ENCODE measurements around the gene CLN5. TPM values are rescaled to one million over a fixed set of nuclear protein-coding genes. Genes with fewer than 3 reads are reported as not detected.
A peak's percentile ranks its signal among the peaks of the same experiment; 100 is the strongest.
"Not testable (repeated sequence)": the region's sequence is repeated elsewhere in the genome, so short reads cannot be mapped to it uniquely, and the experiment has no call there.

CLN5 gene
- 13.6 and 14.5 TPM in 2 replicates for total RNA-seq (2014; rRNA removed; shearing (Covaris generic))
- polyA plus RNA-seq (2014; cell fraction: nucleus; rRNA removed), result 21.0 and 22.0 TPM in 2 replicates

DNA sequence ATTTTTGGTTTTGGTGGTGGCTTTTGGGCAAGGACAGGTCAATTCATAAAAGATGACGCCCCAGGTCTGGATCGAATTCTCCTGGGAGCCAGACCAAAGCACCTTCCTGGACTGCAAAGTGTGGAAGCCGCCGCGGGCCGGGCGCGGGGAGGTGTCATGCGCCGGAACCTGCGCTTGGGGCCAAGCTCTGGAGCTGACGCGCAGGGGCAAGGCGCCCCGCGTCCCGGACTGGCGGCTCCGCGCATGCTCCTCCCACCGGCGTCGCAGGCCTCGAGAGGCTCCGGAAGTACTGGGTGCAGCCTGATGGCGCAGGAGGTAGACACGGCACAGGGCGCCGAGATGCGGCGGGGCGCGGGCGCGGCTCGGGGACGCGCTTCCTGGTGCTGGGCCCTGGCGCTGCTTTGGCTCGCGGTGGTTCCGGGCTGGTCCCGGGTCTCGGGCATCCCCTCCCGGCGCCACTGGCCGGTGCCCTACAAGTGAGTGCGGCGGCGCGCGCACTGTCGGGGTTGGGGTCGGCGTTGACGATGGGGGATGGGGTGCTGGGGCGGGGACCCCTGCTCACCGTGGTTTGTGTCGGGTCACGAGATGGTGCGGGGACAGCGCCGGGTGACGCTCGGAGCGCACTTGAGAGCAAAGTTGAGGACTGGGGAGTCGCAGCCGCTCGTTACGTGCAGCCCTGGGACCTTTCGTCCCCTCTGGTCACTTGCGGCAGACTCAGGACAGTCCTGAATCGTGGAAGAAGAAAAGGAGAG is at the start of gene CLN5:
TSS of gene CLN5 (plus strand) at position 286 of the 752 bp plus-strand sequence. CDS start at position 304, 18 bp downstream.
- peak; percentile 89 for DNase-seq (ENCODE audit: extremely low read depth, low read depth)

DNA sequence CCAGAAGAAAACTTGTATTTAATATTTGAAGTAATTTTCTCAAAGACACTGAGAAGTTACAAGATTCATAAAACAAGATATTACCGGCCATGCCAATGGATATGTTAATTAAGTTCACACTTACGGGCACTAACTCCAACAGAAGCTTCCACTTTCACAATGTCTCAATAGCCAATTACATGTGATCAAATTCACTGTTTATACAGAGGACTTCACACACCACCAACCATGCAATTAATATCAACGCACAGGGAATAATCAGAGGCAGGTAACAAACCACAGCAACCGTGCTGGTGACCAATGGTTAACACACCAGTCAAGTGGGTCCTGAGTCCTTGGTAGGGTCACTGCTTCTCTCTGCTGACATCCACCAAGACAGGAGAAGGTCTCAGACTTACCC is 49.5 kb upstream of the CLN5 start:
- DNase-seq (ENCODE audit: extremely low read depth, low read depth), result no peak

DNA sequence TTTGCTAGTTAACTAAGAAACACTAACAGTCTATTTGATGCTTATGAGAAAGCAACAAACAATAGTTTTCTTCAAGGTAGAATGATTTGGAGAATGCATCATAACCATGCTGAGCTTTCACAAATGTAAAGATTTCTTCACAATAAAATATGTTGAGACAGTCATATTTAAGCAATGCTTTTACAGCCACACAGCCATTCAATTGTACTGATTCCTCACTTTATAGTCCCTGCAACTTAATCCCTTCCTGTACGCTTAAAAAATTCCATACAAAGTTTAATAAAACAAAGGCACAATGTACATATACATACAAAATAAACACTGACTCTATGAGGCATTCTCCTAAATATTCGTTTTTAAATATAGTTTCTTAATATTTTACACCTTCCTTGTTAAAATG is 48.2 kb upstream of the CLN5 start:
- no peak for DNase-seq (ENCODE audit: extremely low read depth, low read depth)

DNA sequence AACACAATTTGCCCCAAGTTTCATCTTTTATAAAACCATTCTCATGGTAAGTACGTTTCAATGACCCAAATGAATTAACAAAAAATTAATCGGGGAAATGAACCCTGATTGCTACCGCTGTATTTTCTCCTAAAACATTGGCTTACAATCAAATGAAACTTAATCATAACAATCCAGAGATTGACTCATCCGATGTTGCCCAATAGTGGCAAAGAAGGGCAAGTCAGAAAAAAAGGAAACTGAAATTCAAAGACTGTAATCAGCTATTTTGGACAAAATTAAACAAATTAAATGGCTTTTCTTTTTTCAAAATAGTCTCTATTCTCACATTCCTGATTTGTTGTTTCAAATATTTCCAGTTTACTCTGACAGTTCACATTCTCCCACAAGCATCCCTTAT is 47.4 kb upstream of the CLN5 start:
- DNase-seq (ENCODE audit: extremely low read depth, low read depth), result no peak

DNA sequence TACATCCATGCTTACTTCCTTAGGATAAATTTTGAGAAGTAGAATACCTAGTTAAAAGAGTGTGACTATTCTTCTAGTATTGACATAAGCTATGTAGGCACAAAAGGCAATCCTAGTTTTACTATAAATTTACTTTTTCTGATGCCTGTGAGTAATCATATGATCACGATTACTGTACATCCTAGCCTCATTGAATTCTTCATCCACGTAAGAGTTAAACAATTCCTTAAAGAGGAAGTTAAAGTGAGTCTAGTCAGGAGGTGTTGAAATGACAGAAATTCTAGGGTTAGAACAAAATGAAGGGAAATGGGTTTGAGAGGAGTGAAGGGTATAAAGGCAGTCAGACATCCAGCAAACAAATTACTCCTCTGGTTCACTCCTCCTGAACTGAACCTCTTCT is 43.7 kb upstream of the CLN5 start, which contains the start of gene ACOD1:
TSS of gene ACOD1 (plus strand) at position 363 of the 400 bp plus-strand sequence. CDS start 48 bp downstream, outside the sequence.
- no peak for DNase-seq (ENCODE audit: extremely low read depth, low read depth)

DNA sequence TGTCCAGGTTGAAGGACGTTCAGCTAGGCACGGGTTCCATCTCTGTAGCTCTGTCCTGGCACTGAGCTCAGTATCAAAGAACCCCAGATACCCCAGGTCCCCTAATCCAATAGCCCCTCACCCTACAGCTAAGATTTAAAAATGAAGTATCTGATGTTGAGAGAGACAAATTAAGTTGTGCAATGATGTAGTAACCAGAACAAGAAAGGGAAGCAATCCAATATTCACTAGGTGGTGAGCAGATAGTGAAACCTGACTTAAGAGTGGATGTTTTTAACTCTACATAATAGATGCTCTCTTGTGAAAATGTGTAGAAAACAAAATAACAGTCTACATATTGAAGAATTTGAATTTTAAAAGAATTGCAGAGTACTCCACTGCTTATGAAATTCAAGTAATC is 41.8 kb upstream of the CLN5 start:
- DNase-seq (ENCODE audit: extremely low read depth, low read depth), result no peak

DNA sequence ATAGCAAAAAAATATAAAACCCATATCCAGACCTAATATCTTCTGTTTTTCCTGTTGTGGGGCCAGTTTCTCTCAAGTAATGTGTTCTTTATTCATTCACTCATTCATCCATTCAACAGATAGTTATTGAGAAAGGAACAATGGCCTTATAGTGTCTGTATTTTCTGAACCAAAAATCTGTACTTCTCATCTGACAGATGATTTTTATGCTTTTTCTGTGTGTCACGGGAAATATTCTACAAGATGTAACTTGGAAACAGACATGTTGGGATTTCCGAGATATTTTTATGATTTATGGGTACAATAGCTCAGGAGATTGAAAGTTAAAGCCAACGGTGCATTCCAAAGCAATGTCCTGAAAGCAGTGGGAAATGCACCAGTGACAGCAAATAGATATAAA is 37.9 kb upstream of the CLN5 start:
- DNase-seq (ENCODE audit: extremely low read depth, low read depth), result no peak

DNA sequence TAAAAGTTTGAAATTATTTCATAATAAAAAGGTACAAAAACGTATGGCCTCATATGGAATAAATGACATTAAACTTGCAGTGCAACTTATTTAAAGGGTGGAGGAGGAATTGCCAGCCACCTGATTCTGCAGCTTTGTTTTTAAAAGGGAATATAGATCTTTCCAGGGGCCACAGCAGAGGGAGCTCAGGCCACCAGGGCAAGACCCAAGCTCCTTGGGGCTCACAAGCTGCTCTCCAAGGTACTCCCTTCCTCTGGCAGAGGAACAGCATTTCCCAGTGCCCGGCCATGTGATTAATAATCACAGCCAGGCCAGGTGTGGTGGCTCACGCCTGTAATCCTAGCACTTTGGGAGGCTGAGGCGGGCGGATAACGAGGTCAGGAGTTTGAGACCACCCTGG is 37.3 kb upstream of the CLN5 start:
- DNase-seq (ENCODE audit: extremely low read depth, low read depth), result no peak

DNA sequence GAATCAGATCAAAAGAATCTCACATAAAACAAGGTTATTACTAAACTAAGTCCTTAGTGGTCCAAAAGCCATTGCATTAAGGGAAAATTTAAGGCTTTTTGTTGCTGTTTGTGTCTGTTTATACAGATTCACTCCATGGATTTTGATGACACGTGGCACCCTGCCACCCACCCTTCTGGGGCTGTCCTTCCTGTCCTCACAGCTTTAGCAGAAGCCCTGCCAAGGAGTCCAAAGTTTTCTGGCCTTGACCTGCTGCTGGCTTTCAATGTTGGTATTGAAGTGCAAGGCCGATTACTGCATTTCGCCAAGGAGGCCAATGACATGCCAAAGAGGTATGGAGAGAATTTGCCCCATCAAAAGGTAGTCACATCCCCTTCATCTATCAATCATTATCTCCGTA is 36.7 kb upstream of the CLN5 start:
- DNase-seq (ENCODE audit: extremely low read depth, low read depth), result no peak

DNA sequence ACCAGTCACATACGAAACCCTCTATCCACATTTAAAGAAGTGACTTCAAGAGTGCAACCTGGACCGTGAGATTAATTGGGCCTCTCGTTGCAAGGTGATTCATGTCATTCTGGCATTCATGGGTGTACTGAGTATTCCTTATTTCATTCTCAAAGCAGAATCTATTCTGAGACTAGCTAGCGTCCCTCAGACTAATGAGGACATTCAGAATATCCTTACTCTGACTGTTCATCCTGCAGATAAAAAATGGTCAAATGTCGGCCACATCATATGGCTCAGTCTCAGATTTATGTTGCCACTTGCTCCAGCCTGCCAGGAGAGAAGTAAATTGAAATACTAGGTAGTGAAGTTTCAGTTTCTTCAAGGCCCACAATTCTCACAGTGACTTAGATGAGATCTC is 36.2 kb upstream of the CLN5 start:
- no peak for DNase-seq (ENCODE audit: extremely low read depth, low read depth)

DNA sequence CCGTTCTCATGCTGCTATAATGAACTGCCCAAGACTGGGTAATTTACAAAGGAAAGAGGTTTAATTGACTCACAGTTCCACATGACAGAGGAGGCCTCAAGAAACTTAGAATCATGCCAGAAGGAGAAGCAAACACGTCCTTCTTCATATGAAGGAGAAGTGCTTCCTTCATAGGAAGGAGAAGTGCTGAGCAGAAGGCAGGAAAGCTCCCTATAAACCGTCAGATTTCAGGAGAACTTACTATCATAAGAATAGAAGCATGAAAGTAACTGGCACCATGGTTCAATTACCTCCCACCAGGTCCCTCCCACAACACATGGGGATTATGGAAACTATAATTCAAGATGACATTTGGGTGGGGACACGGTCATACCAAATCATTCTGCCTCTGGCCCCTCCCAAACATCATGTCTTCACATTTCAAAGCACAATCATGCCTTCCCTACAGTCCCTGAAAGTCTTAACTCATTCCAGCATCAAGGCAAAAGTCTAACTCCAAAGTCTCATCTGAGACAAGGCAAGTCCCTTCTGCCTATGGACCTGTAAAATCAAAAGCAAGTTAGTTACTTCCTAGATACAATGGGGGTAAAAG is 32.9 kb upstream of the CLN5 start:
- DNase-seq (ENCODE audit: extremely low read depth, low read depth), result no peak

DNA sequence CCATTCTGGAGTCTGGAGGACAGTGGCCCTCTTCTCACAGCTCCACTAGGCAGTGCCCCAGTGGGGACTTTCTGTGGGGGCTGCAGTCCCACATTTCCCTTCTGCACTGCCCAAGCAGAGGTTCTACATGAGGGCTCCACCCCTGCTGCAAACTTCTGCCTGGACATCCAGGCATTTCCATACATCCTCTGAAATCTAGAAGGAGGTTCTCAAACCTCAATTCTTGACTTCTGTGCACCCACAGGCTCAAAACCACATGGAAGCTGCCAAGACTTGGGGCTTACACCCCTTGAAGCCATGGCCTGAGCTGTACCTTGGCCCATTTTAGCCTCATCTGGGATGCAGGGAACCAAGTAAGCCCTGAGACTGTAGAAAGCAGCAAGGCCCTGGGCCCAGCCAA is 32.1 kb upstream of the CLN5 start:
- DNase-seq (ENCODE audit: extremely low read depth, low read depth), result not testable (repeated sequence)

DNA sequence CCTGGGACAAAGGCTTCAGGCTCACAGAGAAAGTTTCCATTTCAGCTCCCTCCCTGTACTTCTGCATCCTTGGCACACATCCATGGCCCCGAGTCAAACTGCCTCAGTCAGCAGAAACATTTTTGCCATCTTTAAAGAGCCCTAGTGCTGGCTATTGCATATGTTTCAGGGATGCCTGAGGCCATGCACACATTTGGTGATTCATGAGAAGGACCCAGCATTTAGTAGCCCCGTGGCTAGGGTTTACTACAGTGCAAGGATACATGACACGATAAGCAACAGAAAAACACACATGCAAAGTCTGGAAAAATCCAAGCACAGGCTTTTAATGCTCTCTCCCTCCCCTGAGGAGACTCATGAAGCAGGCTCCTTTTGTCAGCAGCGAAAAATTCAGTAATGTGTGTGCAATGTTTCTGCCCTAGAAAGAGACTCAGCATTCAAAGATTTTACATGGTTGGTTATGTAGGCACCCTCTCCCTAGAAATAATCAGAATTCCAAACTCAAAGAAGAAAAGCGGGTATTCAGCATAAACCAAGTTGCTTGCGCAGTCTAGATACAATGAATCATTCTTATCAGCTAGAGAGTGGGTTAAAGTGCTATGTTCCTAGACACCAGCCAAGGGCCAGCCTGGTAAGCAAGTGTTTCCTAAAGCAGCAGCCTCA is 26.0 kb upstream of the CLN5 start:
- DNase-seq (ENCODE audit: extremely low read depth, low read depth), result no peak

DNA sequence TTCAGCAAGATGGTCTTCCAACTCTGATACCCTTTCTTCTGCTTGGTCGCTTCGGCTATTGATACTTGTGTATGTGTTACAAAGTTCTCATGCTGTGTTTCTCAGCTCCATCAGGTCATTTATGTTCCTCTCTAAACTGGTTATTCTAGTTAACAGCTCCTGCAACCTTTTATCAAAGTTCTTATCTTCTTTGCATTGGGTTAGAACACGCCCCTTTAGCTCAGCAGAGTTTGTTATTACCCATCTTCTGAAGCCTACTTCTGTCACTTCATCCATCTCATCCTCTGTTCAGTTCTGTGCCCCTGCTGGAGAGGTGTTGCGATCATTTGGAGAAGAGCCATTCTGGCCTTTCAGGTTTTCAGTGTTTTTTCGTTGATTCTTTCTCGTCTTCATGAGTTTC is 24.9 kb upstream of the CLN5 start:
- no peak for DNase-seq (ENCODE audit: extremely low read depth, low read depth)

DNA sequence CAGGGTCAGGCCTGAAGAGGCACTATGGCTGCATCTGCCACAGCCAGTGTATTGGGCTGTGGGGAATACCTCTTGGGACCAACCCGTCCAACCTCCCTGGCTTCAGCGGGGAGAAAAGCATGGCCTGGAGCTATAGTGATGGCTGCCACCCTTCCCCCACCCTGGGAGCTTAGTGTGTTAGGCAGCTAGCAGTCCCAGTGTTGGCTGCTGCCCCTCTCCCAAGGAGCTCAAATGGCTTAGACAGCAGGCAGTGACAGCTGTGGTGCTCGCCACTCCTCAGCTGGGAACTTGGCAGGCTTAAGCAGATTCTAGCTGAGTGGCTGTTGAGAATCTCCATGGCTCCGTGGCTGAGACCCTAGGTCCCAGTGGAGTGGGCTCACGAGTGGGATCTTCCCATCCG is 23.8 kb upstream of the CLN5 start:
- DNase-seq (ENCODE audit: extremely low read depth, low read depth), result no peak

DNA sequence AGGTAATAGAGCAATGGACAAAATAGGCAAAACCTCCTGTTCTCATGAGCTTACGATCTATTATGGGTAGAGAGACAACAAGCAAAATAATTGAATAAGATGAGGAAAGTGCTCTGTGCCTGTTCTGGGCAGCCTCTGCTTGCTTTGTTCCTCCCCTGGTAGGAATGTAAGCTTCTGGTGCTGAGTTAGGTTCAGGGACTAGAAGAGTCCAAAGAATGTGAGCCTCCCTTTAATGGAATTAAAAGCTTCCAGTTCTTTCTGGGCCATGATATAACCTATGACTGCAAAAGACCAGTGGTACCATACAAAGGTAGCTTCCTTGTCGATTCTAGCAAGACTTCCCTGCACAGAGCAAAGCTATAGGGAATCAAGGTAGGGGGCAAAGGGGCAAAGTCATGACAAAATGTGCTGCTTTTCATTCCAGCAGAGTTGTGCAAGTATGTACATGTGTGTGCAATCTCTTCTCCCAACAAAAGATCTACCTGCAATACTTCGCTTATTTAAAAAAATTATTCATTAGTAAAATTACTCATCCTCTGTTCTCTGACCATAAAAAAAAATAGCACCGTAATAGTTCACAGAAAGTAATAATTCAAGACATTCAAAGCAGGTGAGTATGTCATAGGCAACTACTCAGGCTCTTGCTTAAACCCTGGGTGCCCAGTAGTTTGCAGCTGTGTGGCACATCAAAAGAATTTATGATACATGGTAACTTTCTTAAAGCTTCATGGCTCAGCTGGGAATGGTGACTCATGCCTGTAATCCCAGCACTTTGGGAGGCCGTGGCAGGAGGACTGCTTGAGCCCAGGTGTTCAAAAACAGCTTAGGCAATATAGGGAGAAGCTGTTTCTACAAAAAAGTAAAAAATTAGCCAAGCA is 22.2 kb upstream of the CLN5 start:
- no peak for DNase-seq (ENCODE audit: extremely low read depth, low read depth)

DNA sequence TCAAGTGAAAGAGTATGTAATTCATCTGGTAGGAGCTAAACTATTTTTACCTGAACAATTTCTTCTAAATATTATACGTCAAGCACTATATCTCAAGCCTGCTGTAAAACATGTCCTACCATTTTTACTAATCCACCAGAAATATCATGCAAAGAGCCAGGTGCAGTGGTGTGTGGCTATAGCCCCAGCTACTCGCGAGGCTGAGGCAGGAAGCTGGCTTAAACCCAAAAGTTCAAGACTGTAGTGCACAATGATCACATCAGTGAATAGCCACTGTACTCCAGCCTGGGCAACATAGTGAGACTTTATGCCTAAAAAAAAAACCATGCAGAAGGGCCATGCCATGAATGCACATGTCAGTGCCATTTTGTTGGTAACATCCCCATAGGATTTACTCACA is 20.7 kb upstream of the CLN5 start:
- no peak for DNase-seq (ENCODE audit: extremely low read depth, low read depth)

DNA sequence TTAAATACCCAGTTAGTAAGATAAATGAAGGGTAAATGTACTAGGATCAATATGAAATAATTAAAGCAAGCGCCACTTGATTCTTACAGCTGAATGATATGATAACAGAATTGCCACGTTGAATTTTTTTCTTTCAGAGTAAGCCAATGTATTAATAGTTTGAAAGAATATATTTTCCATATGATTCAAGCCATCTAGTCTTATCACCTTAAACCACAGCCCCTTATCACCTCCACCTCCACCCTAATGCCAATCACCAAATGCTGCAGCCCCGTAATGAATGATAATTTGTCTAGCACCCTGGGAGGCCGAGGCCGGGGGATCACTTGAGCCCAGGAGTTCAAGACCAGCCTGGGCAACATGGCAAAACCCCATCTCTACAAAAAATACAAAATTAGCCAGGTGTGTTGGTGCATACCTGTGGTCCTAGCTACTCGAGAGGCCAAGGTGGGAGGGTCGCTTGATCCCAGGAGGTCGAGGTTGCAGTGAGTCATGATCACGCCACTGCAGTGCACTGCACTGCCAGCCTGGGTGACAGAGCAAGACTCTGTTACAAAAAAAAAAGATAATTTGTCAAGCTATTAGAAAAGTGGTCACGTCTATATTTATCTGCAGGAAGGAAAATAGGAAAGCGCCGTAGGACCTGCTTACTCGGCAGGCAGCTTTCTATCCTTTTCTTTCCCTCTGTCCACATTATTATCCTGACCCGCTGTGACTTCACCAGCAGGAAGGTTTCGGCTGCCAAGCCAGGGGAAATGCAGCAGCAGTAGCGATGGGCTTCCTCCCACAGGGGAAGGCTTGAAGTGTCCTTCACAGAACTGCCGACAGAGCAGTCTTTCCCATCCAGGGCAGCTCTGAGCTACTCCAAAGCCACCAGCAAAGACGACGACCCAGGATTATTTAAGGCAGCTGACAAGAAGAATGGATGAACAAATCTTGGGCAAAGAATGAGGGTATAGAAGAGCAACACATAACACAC is 19.7 kb upstream of the CLN5 start:
- DNase-seq (ENCODE audit: extremely low read depth, low read depth), result no peak

DNA sequence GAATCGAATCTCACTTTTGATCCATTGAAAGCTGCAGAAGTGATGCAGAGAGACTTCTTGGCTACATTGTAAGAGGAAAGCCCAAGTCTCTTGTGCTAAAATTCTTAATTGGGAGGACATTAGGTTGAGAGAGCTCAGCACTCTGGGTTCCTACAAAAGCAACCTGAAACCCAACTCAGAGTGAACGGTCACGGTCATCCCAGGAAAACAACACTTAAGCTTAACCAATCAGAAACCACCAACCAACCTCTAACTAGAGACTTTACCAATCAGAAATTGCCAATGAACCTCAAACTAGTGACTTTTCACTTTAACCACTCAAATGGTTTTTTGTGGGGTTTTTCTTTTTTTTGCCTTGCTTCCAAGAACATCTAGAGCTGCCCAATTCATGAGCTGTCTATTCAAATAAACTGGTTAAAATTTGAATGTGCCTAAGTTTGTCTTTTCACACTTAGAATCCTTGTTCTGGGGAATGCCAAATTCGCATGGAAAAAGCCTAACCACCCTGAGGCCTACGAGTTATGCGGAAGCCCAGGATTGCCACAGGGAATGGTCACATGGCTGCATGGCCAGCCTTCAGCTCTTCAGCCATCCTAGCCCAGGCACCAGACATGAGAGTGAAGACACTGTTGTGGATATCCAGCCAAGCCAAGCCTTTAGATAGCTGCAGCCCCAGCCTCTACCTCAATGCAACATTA is 17.8 kb upstream of the CLN5 start:
- no peak for DNase-seq (ENCODE audit: extremely low read depth, low read depth)

Data from NCI-H460 (cell line).